Peyer's patch (tissue), 4 donors: Measurements from ENCODE around the gene BLVRA.

Experiments
- POLR2A ChIP-seq, 2 donors: fragments of 450-650 bp; IDR thresholded peaks; one replicate each; pipeline ENCODE4 v1.5.1; 2017; ENCODE audit warnings: antibody characterized with exemption in 2 of 2, mild to moderate bottlenecking in 2 of 2, moderate library complexity in 2 of 2
- TF ChIP-seq, protein P1 (sequence below), 6 experiments: fragments of 450-650 bp in 4 of 6; fragments of 200-600 bp in 2 of 6; sonication (generic) in 1 of 6; IDR thresholded peaks; one replicate each; pipeline ENCODE4 v1.5.1; 2017 to 2019; ENCODE audit warnings: antibody characterized with exemption in 6 of 6, mild to moderate bottlenecking in 3 of 6, moderate library complexity in 1 of 6

DNA sequence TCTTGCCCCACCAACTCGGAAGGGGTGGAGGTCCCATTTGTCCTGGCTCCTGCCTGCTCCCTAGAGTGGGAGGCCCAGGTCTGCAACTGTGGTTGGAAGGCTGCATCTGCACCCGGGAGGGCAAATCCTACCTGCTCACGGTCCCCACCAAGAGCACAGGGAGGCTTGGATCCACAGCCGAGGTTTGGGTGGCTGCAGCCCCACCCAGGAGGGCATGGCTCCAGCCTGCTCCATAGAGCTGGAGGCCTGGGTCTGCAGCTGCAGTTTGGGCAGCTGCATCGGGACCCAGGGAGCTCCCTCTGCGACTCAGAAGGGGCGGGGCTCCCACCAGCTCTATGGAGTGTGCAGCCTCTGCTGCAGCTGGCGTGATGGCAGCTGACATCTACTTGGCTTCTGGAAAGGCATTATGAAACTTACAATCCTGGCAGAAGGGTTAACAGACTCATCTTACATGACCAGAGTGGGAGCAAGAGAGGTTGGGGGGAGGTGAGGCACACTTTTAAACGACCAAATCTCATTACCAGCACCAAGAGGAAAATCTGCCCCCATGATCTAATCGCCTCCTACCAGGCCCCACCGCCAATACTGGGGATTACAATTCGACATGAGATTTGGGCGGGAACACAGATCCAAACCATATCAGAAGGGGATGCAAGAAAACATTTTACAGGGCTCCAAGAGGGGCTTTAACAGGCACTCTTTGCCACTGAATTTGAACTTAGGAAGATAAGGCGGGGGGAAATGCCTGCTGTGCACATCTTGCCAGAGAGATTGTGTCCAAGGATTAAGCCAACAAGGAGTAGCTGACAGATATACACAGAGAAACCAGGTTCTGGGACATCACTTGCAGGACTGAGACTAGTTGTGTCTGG, 8.2 kb upstream of the BLVRA start:
- TF ChIP-seq, protein P1, sequence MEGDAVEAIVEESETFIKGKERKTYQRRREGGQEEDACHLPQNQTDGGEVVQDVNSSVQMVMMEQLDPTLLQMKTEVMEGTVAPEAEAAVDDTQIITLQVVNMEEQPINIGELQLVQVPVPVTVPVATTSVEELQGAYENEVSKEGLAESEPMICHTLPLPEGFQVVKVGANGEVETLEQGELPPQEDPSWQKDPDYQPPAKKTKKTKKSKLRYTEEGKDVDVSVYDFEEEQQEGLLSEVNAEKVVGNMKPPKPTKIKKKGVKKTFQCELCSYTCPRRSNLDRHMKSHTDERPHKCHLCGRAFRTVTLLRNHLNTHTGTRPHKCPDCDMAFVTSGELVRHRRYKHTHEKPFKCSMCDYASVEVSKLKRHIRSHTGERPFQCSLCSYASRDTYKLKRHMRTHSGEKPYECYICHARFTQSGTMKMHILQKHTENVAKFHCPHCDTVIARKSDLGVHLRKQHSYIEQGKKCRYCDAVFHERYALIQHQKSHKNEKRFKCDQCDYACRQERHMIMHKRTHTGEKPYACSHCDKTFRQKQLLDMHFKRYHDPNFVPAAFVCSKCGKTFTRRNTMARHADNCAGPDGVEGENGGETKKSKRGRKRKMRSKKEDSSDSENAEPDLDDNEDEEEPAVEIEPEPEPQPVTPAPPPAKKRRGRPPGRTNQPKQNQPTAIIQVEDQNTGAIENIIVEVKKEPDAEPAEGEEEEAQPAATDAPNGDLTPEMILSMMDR (IDR thresholded peaks at IDR 0.05) = no peak
- TF ChIP-seq POLR2A (IDR thresholded peaks at IDR 0.05) = no peak
